H9 (cell line): Measurements from ENCODE around the gene PRTFDC1. TPM values are rescaled to one million over a fixed set of nuclear protein-coding genes. Genes with fewer than 3 reads are reported as not detected.

Source experiments
- DNase-seq: peaks from one replicate; pipeline ENCODE4 v3.0.0-alpha.2; 2017
- H2AFZ ChIP-seq: one replicate; pipeline ENCODE4 v1.6.1; 2013; ENCODE audit warnings: mild to moderate bottlenecking, low read length, control low read depth, moderate library complexity
- H2AK5ac ChIP-seq: 2 replicates; pipeline ENCODE4 v1.6.1; 2013; ENCODE audit warnings: low read length, control low read depth, mixed read lengths; ENCODE audit not compliant: insufficient read length
- H2BK120ac ChIP-seq: one replicate; pipeline ENCODE4 v1.6.1; 2013; ENCODE audit warnings: low read depth, mild to moderate bottlenecking, low read length, control low read depth, inconsistent platforms; ENCODE audit not compliant: poor library complexity, severe bottlenecking
- H2BK12ac ChIP-seq: 2 replicates; pipeline ENCODE4 v1.6.1; 2013; ENCODE audit warnings: low read length, control low read depth, mixed read lengths, low read depth; ENCODE audit not compliant: insufficient read length
- H2BK15ac ChIP-seq: 2 replicates; pipeline ENCODE4 v1.6.1; 2013; ENCODE audit warnings: low read depth, low read length, control low read depth
- H2BK20ac ChIP-seq: one replicate; pipeline ENCODE4 v1.6.1; 2013; ENCODE audit warnings: low read depth, mild to moderate bottlenecking, low read length, control low read depth, inconsistent platforms; ENCODE audit not compliant: poor library complexity, severe bottlenecking
- H2BK5ac ChIP-seq: 2 replicates; pipeline ENCODE4 v1.6.1; 2013; ENCODE audit warnings: low read length, control low read depth, mixed read lengths; ENCODE audit not compliant: insufficient read length
- H3K14ac ChIP-seq: 2 replicates; pipeline ENCODE4 v1.6.1; 2013; ENCODE audit warnings: low read length, control low read depth; ENCODE audit not compliant: insufficient read depth
- H3K18ac ChIP-seq: 2 replicates; pipeline ENCODE4 v1.6.1; 2013; ENCODE audit warnings: low read depth, mild to moderate bottlenecking, mixed read lengths, low read length, control low read depth; ENCODE audit not compliant: insufficient read length
- H3K23ac ChIP-seq: 2 replicates; pipeline ENCODE4 v1.6.1; 2013; ENCODE audit warnings: low read length, control low read depth, mixed read lengths, low read depth; ENCODE audit not compliant: insufficient read length
- H3K23me2 ChIP-seq: 2 replicates; pipeline ENCODE4 v1.6.1; 2013; ENCODE audit warnings: low read depth, mild to moderate bottlenecking, mixed read lengths, low read length, control low read depth; ENCODE audit not compliant: insufficient read length, poor library complexity, severe bottlenecking
- H3K27ac ChIP-seq: 2 replicates; pipeline ENCODE4 v1.5.1; 2013; ENCODE audit warnings: low read length, control low read depth, mixed read lengths, low read depth; ENCODE audit not compliant: insufficient read length
- H3K27me3 ChIP-seq: 2 replicates; pipeline ENCODE4 v1.6.1; 2013; ENCODE audit warnings: low read length, control low read depth, inconsistent platforms; ENCODE audit not compliant: insufficient read depth
- H3K4ac ChIP-seq: 2 replicates; pipeline ENCODE4 v1.6.1; 2013; ENCODE audit warnings: low read depth, mild to moderate bottlenecking, control low read depth, inconsistent platforms, low read length, moderate library complexity
- H3K4me1 ChIP-seq: 2 replicates; pipeline ENCODE4 v1.6.1; 2013; ENCODE audit warnings: low read length, control low read depth, inconsistent platforms; ENCODE audit not compliant: insufficient read depth
- H3K4me2 ChIP-seq: 2 replicates; pipeline ENCODE4 v1.6.1; 2013; ENCODE audit warnings: low read length, control low read depth, mixed read lengths; ENCODE audit not compliant: insufficient read length, insufficient read depth
- H3K56ac ChIP-seq: 2 replicates; pipeline ENCODE4 v1.6.1; 2013; ENCODE audit warnings: low read depth, mild to moderate bottlenecking, mixed read lengths, low read length, control low read depth; ENCODE audit not compliant: insufficient read length
- H3K79me1 ChIP-seq: 2 replicates; pipeline ENCODE4 v1.6.1; 2013; ENCODE audit warnings: low read depth, mild to moderate bottlenecking, moderate library complexity, low read length, control low read depth, inconsistent platforms; ENCODE audit not compliant: insufficient read depth, poor library complexity, severe bottlenecking
- H3K79me2 ChIP-seq: 2 replicates; pipeline ENCODE4 v1.6.1; 2013; ENCODE audit warnings: low read length, control low read depth, inconsistent platforms; ENCODE audit not compliant: insufficient read depth
- H3K9ac ChIP-seq: 2 replicates; pipeline ENCODE4 v1.6.1; 2013; ENCODE audit warnings: low read length, control low read depth, mixed read lengths; ENCODE audit not compliant: insufficient read length; ENCODE audit errors: extremely low read depth
- H3K9me3 ChIP-seq: one replicate; pipeline ENCODE4 v1.6.1; 2013; ENCODE audit warnings: low read depth, low read length, inconsistent platforms; ENCODE audit not compliant: control insufficient read depth
- H3T11ph ChIP-seq: one replicate; pipeline ENCODE4 v1.6.1; 2013; ENCODE audit warnings: mild to moderate bottlenecking, low read length, control low read depth, inconsistent platforms
- H4K20me1 ChIP-seq: one replicate; pipeline ENCODE4 v1.6.1; 2013; ENCODE audit not compliant: control insufficient read depth, insufficient read length, insufficient read depth
- H4K5ac ChIP-seq: 2 replicates; pipeline ENCODE4 v1.6.1; 2013; ENCODE audit warnings: low read depth, mild to moderate bottlenecking, mixed read lengths, low read length, control low read depth; ENCODE audit not compliant: insufficient read length
- H4K8ac ChIP-seq: replicated peaks from 2 replicates; pipeline ENCODE4 v1.6.1; 2013; ENCODE audit warnings: low read length, control low read depth, mixed read lengths, low read depth; ENCODE audit not compliant: insufficient read length
- H4K91ac ChIP-seq: 2 replicates; pipeline ENCODE4 v1.6.1; 2013; ENCODE audit warnings: low read depth, mild to moderate bottlenecking, moderate library complexity, mixed read lengths, low read length, control low read depth; ENCODE audit not compliant: insufficient read length
- H3K27ac Mint-ChIP-seq, 3 experiments: 2 replicates in 2 of 3; 3 replicates in 1 of 3; pipeline ENCODE4 v1.8.0; 2020 to 2021; ENCODE audit warnings: mixed read lengths in 3 of 3, mild to moderate bottlenecking in 1 of 3, moderate library complexity in 1 of 3
- H3K27me3 Mint-ChIP-seq: 2 replicates; pipeline ENCODE4 v1.8.0; 2021; ENCODE audit warnings: low read depth, mild to moderate bottlenecking, moderate library complexity, mixed read lengths
- H3K36me3 Mint-ChIP-seq, 3 experiments: 2 replicates in 2 of 3; 3 replicates in 1 of 3; pipeline ENCODE4 v1.8.0; 2020 to 2021; ENCODE audit warnings: low read depth in 3 of 3, mixed read lengths in 3 of 3; ENCODE audit not compliant: insufficient read depth in 1 of 3
- H3K4me1 Mint-ChIP-seq, 2 experiments: 2 replicates each; pipeline ENCODE4 v1.8.0; 2020; ENCODE audit warnings: mixed read lengths in 2 of 2
- H3K4me3 Mint-ChIP-seq, 2 experiments: 2 replicates in 1 of 2; 3 replicates in 1 of 2; pipeline ENCODE4 v1.8.0; 2020 to 2021; ENCODE audit warnings: mild to moderate bottlenecking in 2 of 2, mixed read lengths in 2 of 2, moderate library complexity in 1 of 2
- H3K9me3 Mint-ChIP-seq, 2 experiments: 2 replicates in 1 of 2; 3 replicates in 1 of 2; pipeline ENCODE4 v1.8.0; 2020; ENCODE audit warnings: mild to moderate bottlenecking in 2 of 2, mixed read lengths in 2 of 2, moderate library complexity in 1 of 2
- CTCF ChIP-seq: fragments of 200-600 bp; sonication (generic); conservative IDR thresholded peaks from 3 replicates; pipeline ENCODE4 v1.8.0; 2021; ENCODE audit warnings: antibody characterized with exemption, mild to moderate bottlenecking
- WGBS: extraction: QIAGEN DNeasy Blood & Tissue Kit; methylation state at CpG from one replicate; pipeline ENCODE4 v1.1.7; 2013; ENCODE audit warnings: missing lambda C conversion rate, low lambda C conversion rate, mixed read lengths; ENCODE audit not compliant: insufficient read length; ENCODE audit errors: extremely low coverage; 5-methylcytosine and 5-hydroxymethylcytosine counted together
- total RNA-seq: library from RNA; stranded (reverse); gene quantifications from 2 replicates; pipeline ENCODE4 v1.2.1, GENCODE V29; 2021

The PRTFDC1 gene
- total RNA-seq, 1 experiment from 2014 or later: 7.5 TPM

DNA sequence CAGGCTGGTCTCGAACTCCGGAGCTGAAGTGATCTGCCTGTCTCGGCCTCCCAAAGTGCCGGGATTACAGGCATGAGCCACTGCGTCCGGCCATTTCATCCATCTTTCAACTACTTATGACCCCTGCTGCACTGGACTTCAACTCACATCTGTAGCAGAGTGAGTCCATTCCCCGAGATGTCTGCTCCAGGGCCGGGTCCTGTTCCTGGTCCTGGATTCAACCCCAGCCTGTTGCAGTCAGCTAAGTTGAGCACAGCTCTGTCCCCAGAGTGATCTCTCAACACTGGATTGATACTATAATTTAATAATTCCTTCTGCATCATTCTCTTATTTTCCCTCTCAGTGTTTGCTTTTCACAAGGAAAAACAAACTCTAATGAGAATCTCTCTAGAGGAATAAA lies 25.8 kb downstream of the PRTFDC1 start:
- Histone ChIP-seq H3K18ac (no peak overlapping the region), H3K23me2 (no peaks in the 10 kb centered on the region), H3K27ac (no peak overlapping the region), H2AK5ac (no peak overlapping the region), H3K23ac (no peak overlapping the region), H3K14ac (no peak overlapping the region), H2BK15ac (no peak overlapping the region), H3K9ac (no peak overlapping the region), H4K91ac (no peak overlapping the region), H2BK120ac (no peak overlapping the region), H3K79me2 (no peaks in the 10 kb centered on the region), H3K4ac (no peak overlapping the region), H3K56ac (no peak overlapping the region), H4K8ac (no peak overlapping the region), H4K5ac (no peak overlapping the region), H3K4me1 (no peaks in the 10 kb centered on the region), H3K79me1 (no peaks in the 10 kb centered on the region), H2BK5ac (no peak overlapping the region), H2BK12ac (no peak overlapping the region), H3T11ph (no peak overlapping the region), H3K27me3 (no peaks in the 10 kb centered on the region), H4K20me1 (no peaks in the 10 kb centered on the region), H3K4me2 (no peak overlapping the region), H2AFZ (no peak overlapping the region), H2BK20ac (no peak overlapping the region), H3K9me3 (no peaks in the 10 kb centered on the region)
- no peak overlapping the region for H3K4me3 Mint-ChIP-seq
- peaks cover 1 to 6% of the 10 kb centered on the region in 2 experiments; a peak in 3 of 4 replicates for H3K4me1 Mint-ChIP-seq
- no peak for DNase-seq
- no peak for TF ChIP-seq CTCF
- no CpG with 5 or more reads among the region's 8 CpGs for WGBS
- peaks cover 10 to 32% (median 19%) of the 10 kb centered on the region in 3 experiments for H3K36me3 Mint-ChIP-seq
- no peaks in the 10 kb centered on the region for H3K27me3 Mint-ChIP-seq
- H3K27ac Mint-ChIP-seq: no peak overlapping the region
- peaks cover 15 to 22% of the 10 kb centered on the region in 2 experiments for H3K9me3 Mint-ChIP-seq
